HFF-Myc (cell line): Measurements from ENCODE around the gene EIPR1.

Source experiments
- DNase-seq: peaks from one replicate; pipeline ENCODE4 v3.0.0-alpha.2; 2011; ENCODE audit warnings: low read depth; ENCODE audit errors: extremely low read depth
- H3K4me3 ChIP-seq: replicated peaks from 2 replicates; pipeline ENCODE4 v1.5.1; 2011; ENCODE audit warnings: low read depth, mild to moderate bottlenecking, control low read depth, low read length
- CTCF ChIP-seq: IDR thresholded peaks from 2 replicates; pipeline ENCODE4 v1.5.1; 2012; ENCODE audit warnings: mild to moderate bottlenecking, low read depth, low read length, control low read depth; ENCODE audit errors: missing control alignments

The EIPR1 gene

GRCh38 chr2:3403587-3404334 lies 26.1 kb upstream of the EIPR1 start:
- H3K4me3 ChIP-seq: no peak overlapping the region
- TF ChIP-seq CTCF: no peak
- no peak for DNase-seq

GRCh38 chr2:3399829-3400228 lies 22.2 kb upstream of the EIPR1 start:
- H3K4me3 ChIP-seq: no peak overlapping the region
- no peak for TF ChIP-seq CTCF
- no peak for DNase-seq

- no peak for TF ChIP-seq CTCF
- H3K4me3 ChIP-seq: no peak overlapping the region
- no peak for DNase-seq
Measured at GRCh38 chr2:3399381-3399780, 21.8 kb upstream of the EIPR1 start.

GRCh38 chr2:3398857-3399256 lies 21.2 kb upstream of the EIPR1 start:
- no peak for DNase-seq
- TF ChIP-seq CTCF: no peak

GRCh38 chr2:3396920-3397559 lies 19.4 kb upstream of the EIPR1 start:
- DNase-seq: no peak
- no peak for TF ChIP-seq CTCF
- no peak overlapping the region for H3K4me3 ChIP-seq

More at GRCh38 chr2:3398857-3399256, 21.2 kb upstream of the EIPR1 start:
- no peak overlapping the region for H3K4me3 ChIP-seq

- TF ChIP-seq CTCF: no peak
- H3K4me3 ChIP-seq: no peak overlapping the region
- no peak for DNase-seq
Measured at GRCh38 chr2:3392216-3392615, 14.6 kb upstream of the EIPR1 start.
